GM12891 (cell line): ENCODE measurements around the gene HOXD12.

Source experiments
- POLR2A ChIP-seq: IDR thresholded peaks from 2 replicates; pipeline ENCODE4 v1.6.1; 2011; ENCODE audit warnings: low read depth, low read length, control low read depth
- POLR2AphosphoS5 ChIP-seq: IDR thresholded peaks from 2 replicates; pipeline ENCODE4 v1.6.1; 2011; ENCODE audit warnings: low read depth, low read length, control low read depth
- POU2F2 ChIP-seq: IDR thresholded peaks from 2 replicates; pipeline ENCODE4 v1.6.1; 2011; ENCODE audit warnings: low read depth, mild to moderate bottlenecking, control low read depth, low read length, moderate library complexity
- SPI1 ChIP-seq: IDR thresholded peaks from 2 replicates; pipeline ENCODE4 v1.6.1; 2011; ENCODE audit warnings: low read depth, low read length, control low read depth
- TAF1 ChIP-seq: IDR thresholded peaks from 2 replicates; pipeline ENCODE4 v1.6.1; 2011; ENCODE audit warnings: low read depth, low read length, control low read depth

- no peak for TF ChIP-seq SPI1
- no peak for TF ChIP-seq POLR2A
- TF ChIP-seq POLR2AphosphoS5 = no peak
- no peak for TF ChIP-seq TAF1
- TF ChIP-seq POU2F2 = no peak
Measured at GRCh38 chr2:176115883-176116813, 16.6 kb downstream of the HOXD12 start, which contains the start of gene HOXD10.
